ENCODE measurements around the gene NPIPA5.
"Not testable (repeated sequence)": the region's sequence is repeated elsewhere in the genome, so short reads cannot be mapped to it uniquely, and the experiment has no call there.

The NPIPA5 gene

DNA sequence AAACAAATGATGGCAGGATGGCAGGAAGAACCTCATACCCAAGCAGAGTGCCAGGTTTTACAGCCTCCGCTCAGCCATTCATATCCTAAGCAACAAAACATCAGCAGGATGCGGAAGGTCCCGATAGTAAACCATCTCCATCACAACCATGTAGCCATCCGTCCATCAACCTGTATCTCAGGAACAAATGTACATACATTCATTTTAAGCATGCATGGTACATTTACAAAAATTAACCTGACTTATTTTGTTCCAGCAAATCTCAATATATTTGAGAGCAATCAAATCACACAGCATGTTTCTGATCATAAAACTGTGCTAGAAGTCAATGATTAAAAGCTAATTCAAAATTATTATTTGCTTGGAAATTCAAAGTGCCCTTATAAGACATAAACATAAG, at the start of gene NPIPA5:
Gene NPIPA5 (minus strand): TSS at position 101 of the 400 bp plus-strand sequence. CDS start 0 bp downstream, at position 101.
- H3K27ac Mint-ChIP-seq, H3K4me1 Mint-ChIP-seq, DNase-seq, H3K27me3 Mint-ChIP-seq, ATAC-seq, H3K4me3 Mint-ChIP-seq, H3K9me3 Mint-ChIP-seq: not testable (repeated sequence)

DNA sequence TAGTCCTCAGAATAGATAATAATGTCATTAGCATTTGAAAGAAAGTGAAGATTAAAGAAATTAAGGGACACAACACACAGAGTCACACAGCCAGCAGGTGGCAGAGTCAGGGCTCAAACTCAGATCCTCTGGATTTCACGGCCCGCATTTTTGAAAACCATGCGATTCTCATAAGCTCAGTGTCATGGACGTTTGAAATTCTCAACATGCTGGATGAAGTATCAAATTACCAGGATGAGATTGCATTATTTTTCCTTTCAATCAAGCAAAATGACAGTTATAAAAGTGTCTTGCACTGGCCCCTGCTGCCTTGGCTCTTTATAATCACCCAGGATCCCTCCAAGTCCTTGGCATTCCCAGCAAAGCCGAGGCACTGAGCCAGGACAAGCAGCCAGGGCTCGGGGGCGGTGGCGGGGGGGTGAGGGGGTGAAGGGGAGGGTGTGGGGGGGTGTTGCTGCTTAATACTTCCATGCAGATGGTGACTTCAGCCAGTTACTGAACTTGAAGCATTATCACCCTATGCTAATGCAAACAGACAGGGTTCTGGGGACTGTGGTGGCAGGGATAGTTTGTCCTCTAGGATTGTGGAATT, 49.6 kb upstream of the NPIPA5 start:
- Mint-ChIP-seq H3K9me3 (no peaks in the 10 kb centered on the region), H3K4me1 (no peaks in the 10 kb centered on the region), H3K27ac (peak overlapping the region in 1 of 2 donors; percentile 62), H3K27me3 (peaks cover 7% of the 10 kb centered on the region), H3K4me3 (no peak overlapping the region)
- DNase-seq: peak; percentile 25 to 51
- peak; percentile 77 for ATAC-seq

DNA sequence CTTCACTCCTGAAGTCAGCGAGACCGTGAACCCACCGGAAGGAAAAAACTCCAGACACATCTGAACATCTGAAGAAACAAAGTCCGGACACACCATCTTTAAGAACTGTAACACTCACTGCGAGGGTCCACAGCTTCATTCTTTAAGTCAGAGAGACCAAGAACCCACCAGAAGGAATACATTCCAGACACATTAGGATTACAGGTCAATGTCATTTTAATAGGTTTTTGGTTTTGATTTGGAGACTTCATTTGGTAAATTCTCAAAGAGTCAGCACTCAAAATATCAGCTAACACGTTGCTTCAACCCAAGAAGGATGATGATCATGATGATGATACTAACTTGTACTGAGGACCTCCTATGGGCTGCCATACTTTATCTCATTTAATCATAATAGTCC, 48.7 kb upstream of the NPIPA5 start:
- no peaks in the 10 kb centered on the region for H3K9me3 Mint-ChIP-seq
- H3K27me3 Mint-ChIP-seq: peaks cover 7% of the 10 kb centered on the region
- H3K4me1 Mint-ChIP-seq: no peaks in the 10 kb centered on the region
- no peak overlapping the region for H3K4me3 Mint-ChIP-seq
- peak overlapping the region in 1 of 2 donors; percentile 54 for H3K27ac Mint-ChIP-seq
- ATAC-seq (no peak), DNase-seq (no peak)

DNA sequence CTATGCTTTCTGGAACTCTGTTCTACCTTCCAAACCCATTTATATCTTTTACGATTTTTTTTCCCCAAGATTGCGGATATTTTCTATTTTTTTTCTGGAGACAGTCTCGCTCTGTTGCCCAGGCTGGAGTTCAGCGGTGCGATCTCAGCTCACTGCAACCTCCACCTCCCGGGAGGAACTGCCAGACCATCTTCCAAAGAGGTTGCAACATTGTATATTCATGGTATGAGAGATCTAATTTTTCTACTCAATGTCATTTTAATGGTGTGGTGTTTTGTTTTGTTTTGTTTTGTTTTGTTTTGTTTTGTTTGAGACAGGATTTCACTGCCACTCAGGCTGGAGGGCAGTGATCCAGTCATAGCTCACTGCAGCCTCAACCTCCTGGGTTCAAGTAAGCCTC, 47.8 kb upstream of the NPIPA5 start:
- H3K27me3 Mint-ChIP-seq: peaks cover 7% of the 10 kb centered on the region
- DNase-seq: no peak
- H3K27ac Mint-ChIP-seq: no peak overlapping the region

DNA sequence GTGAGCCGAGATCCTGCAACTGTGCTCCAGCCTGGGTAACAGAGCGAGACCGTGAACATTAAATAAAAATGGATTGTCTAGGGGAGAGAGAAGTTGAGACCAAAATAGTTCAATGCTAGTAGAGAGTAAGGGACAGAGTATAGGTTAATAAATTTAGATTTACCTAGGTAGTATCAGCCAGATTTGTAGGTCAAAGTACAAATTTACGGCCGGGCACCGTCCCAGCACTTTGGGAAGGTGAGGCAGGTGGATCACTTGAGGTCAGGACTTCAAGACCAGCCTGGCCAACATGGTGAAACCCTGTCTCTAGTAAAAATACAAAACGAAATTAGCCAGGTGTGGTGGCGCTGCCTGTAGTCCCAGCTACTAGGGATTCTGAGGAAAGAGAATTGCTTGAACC, 44.1 kb upstream of the NPIPA5 start:
- Mint-ChIP-seq H3K27ac (peak overlapping the region in 1 of 2 donors; percentile 78), H3K27me3 (peaks cover 7% of the 10 kb centered on the region), H3K9me3 (no peaks in the 10 kb centered on the region), H3K4me3 (no peak overlapping the region), H3K4me1 (no peaks in the 10 kb centered on the region)
- ATAC-seq (no peak), DNase-seq (no peak)

More for the DNA sequence above, 47.8 kb upstream of the NPIPA5 start:
- ATAC-seq: no peak
- no peaks in the 10 kb centered on the region for H3K4me1 Mint-ChIP-seq
- H3K9me3 Mint-ChIP-seq: no peaks in the 10 kb centered on the region
- no peak overlapping the region for H3K4me3 Mint-ChIP-seq

DNA sequence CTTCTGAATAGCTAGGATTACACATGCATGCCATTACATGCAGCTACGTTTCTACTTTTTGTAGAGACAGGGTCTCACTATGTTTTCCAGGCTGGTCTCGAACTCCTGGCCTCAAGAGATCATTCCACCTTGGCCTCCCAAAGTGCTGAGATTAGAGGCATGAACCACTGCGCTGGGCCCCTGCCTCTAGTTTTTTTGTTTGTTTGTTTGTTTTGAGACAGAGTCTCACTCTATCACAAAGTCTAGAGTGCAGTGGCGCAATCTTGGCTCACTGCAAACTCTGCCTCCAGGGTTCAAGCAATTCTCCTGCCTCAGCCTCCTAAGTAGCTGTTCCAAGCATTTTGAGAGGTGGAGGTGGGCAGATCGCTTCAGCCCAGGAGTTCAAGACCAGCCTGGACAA, 43.6 kb upstream of the NPIPA5 start:
- H3K9me3 Mint-ChIP-seq, DNase-seq, H3K27me3 Mint-ChIP-seq, H3K4me3 Mint-ChIP-seq, H3K27ac Mint-ChIP-seq, ATAC-seq, H3K4me1 Mint-ChIP-seq: not testable (repeated sequence)

DNA sequence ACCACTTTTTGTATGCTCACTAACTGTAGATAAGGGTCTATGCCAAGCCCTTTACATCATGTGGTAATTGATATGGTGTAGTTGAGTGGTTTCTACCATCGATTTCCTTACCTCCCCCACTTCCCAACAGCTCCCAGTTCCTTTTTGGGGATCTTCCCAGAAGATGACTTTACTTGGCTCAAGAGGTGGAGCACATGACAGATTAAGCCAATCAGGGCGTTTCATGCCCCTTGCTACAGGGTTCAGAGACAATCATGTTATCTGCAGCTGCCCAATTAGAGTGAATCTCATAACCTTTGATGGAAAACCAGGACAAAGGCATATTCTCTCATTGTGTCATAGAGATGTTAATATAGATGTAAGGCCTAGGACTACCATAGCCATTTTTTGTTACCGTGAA, 40.1 kb upstream of the NPIPA5 start:
- ATAC-seq (no peak), DNase-seq (no peak)
- no peak overlapping the region for H3K4me3 Mint-ChIP-seq
- H3K27ac Mint-ChIP-seq: no peak overlapping the region
- no peaks in the 10 kb centered on the region for H3K4me1 Mint-ChIP-seq
- H3K9me3 Mint-ChIP-seq: no peaks in the 10 kb centered on the region
- H3K27me3 Mint-ChIP-seq: peaks cover 11% of the 10 kb centered on the region

DNA sequence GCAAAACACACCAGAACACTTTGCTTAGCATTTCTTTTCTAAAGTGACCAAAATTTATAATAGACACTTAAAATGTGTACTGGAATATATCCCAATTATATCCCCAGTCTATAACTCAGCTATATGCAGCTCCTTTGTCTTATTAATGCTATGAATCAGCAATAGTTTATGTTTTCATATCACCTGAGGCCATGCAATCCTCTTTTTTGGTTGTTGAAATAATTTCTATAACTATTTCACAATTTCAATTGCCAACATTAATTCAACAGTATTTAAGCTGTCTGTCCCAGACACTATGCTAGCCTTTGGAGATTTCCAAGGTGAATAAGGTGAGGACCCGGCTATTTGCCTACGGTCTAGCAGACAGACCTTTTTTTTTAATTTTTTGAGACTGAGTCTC, 39.1 kb upstream of the NPIPA5 start:
- Mint-ChIP-seq H3K9me3 (no peaks in the 10 kb centered on the region), H3K4me3 (no peak overlapping the region), H3K27ac (no peak overlapping the region), H3K4me1 (no peaks in the 10 kb centered on the region), H3K27me3 (peaks cover 11% of the 10 kb centered on the region)
- no peak for ATAC-seq
- DNase-seq: no peak

DNA sequence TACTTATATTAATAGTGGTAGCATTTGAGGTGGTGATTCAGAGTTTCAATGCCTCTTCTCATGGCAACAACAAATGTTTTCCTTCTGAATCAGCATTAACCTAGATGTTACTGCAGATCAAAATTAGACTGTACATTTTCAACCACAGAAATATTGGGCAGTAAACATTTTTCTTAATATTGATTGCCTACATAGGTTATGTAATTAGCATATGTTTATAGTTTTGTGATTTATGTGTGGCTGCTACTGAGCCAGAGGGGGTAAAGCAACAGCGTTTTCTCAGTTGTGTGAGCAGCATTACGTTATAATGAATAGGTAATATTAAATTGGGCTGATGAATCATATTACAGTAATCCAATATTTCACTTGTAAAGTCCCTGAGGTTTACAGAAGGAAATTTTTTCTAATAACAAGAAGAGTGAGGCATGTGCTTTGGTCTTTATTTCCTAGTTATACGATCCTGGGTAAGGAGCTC, 37.5 kb upstream of the NPIPA5 start:
- Mint-ChIP-seq H3K4me3 (no peak overlapping the region), H3K27ac (no peak overlapping the region), H3K27me3 (peaks cover 11% of the 10 kb centered on the region), H3K4me1 (no peaks in the 10 kb centered on the region), H3K9me3 (no peaks in the 10 kb centered on the region)
- DNase-seq (no peak), ATAC-seq (no peak)

DNA sequence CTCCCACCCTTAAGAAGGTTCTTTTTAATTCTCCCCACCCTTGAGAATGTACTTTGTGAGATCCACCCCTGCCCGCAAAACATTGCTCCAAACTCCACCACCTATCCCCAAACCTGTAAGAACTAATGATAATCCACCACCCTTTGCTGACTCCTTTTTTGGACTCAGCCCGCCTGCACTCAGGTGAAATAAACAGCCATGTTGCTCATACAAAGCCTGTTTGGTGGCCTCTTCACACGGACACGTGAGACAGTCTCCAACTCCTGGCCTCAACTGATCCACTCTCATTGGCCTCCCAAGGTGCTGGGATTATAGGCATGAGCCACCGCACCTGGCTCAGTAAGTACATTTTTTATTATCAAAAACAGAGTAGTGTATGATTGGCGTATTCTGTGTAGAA, 31.4 kb upstream of the NPIPA5 start:
- not testable (repeated sequence) for H3K4me1 Mint-ChIP-seq, DNase-seq, H3K27ac Mint-ChIP-seq, H3K27me3 Mint-ChIP-seq, H3K4me3 Mint-ChIP-seq, ATAC-seq, H3K9me3 Mint-ChIP-seq

DNA sequence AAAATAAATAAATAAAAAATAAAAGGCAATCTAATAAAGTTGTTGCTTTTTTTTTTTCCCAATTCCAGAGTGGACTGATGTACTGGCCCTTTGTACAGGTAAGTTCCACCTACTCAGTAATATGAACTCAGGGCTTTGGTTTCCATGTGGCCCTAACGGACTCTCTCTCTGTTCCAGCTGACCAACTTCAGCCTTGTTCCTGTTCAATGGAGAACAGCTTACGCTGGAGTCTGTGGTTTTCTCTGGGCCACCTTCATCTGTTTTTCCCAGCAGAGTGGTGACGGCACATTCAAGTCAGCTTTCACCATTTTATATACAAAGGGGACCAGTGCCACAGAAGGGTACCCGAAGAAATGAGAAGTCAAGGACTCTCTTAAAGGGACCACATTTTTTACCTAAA, 29.7 kb upstream of the NPIPA5 start:
- H3K27me3 Mint-ChIP-seq, H3K9me3 Mint-ChIP-seq, H3K4me3 Mint-ChIP-seq, ATAC-seq, DNase-seq, H3K27ac Mint-ChIP-seq, H3K4me1 Mint-ChIP-seq: not testable (repeated sequence)

DNA sequence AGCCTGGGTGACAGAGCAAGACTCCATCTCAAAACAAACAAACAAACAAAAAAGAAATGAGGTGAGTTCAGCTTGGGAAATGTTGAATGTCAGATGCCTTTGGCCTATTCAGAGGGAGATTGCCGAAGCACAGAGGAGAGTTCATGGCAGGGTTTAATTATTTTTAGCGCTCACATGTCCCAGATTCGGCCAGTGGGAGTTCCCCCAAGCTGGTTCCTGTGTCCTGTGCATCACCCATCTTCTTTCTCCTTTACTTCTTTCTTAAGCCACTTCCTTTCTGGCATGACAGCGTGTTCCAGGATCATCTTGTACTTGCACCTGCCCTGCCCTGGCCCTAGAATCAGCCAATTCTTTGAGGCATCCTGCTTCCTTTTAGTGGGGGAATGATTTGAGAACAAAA, 26.7 kb upstream of the NPIPA5 start:
- Mint-ChIP-seq H3K4me1 (no peaks in the 10 kb centered on the region), H3K4me3 (no peak overlapping the region), H3K27me3 (no peaks in the 10 kb centered on the region), H3K9me3 (no peaks in the 10 kb centered on the region), H3K27ac (no peak overlapping the region)
- DNase-seq (no peak), ATAC-seq (no peak)

DNA sequence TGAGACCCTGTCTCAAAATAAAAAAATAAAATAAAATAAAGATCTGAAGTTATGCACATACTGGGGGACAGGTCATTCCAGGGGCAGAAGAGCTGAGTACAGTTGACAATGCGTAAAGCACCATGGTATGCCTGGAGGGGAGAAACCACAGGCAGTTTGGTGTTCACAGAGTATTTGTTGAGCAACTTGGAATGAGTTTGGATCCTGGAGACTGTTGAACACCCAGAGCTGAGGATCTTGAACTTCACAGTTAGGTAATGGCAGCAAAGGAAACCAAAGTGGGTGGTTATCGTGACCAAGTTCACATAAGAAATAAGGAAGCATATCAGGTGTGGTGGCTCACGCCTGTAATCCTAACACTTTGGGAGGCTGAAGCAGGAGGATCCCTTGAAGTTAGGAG, 26.0 kb upstream of the NPIPA5 start:
- H3K9me3 Mint-ChIP-seq, H3K4me1 Mint-ChIP-seq, H3K4me3 Mint-ChIP-seq, ATAC-seq, H3K27me3 Mint-ChIP-seq, DNase-seq, H3K27ac Mint-ChIP-seq: not testable (repeated sequence)

DNA sequence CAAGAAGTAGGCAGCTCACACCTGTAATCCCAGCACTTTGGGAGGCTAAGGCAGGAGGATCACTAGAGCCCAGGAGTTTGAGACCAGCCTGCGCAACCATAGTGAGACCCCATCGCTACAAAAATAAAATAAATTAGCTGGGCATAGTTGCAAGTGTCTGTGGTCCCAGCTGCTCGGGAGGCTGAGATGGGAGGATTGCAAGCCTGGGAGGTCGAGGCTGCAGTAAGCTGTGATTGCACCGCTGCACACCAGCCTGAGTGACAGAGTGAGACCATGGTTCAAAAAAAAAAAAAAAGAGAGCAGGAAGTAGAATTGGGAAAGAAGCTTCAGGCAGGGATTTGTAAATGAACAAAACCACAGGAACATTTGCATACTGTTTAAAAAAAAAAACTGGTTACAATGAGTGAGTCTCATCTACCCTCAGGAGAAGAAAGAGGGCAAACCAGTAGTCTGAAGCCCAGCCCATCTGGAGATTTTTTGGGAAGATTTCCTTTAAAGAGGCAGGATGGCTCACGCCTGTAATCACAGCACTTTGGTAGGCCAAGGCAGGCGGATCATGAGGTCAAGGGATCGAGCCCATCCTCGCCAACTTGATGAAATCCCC, 25.4 kb upstream of the NPIPA5 start:
- no peaks in the 10 kb centered on the region for H3K4me1 Mint-ChIP-seq
- DNase-seq (no peak), ATAC-seq (no peak)
- no peaks in the 10 kb centered on the region for H3K9me3 Mint-ChIP-seq
- no peak overlapping the region for H3K27ac Mint-ChIP-seq
- H3K4me3 Mint-ChIP-seq: no peak overlapping the region
- peaks cover 7% of the 10 kb centered on the region for H3K27me3 Mint-ChIP-seq

DNA sequence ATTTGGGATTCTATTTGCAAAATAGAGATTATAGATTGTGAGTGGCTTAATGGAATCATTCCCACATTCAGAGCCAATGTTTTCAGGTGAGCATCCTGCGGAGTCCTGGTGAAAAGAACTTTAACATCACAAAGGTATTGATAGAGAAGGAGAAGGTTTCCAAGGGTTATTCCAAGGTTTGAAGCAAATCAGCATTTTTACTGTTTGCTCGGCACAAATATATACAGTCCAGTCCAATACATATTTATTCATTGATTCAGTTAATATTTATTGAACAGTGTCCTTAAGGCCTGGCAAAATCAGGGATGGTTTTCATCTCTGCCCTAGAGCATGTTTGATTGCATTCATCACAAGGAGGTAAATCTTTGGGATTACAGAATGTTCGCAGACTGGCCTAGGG, 23.9 kb upstream of the NPIPA5 start:
- Mint-ChIP-seq H3K27ac (no peak overlapping the region), H3K4me1 (no peaks in the 10 kb centered on the region), H3K27me3 (peaks cover 17% of the 10 kb centered on the region), H3K9me3 (no peaks in the 10 kb centered on the region), H3K4me3 (no peak overlapping the region)
- no peak for DNase-seq
- ATAC-seq: no peak

DNA sequence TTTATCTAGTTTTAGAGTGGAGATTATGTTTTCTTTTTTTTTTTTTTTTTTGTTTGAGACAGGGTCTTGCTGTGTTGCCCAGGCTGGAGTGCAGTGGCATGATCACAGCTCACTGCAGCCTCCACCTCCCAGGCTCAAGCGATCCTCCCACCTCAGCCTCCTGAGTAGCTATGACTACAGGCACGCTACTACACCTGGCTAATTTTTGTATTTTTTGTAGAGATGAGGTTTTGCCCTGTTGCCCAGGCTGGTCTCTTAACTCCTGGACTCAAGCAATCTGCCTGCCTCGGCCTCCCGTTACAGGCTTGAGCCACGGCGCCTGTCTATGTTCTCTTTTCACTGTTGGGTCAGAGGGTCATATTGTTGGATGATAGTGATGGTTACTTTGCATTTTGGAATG, 22.2 kb upstream of the NPIPA5 start:
- H3K4me1 Mint-ChIP-seq, H3K27ac Mint-ChIP-seq, DNase-seq, H3K9me3 Mint-ChIP-seq, H3K4me3 Mint-ChIP-seq, ATAC-seq: not testable (repeated sequence)
- peaks cover 32% of the 10 kb centered on the region for H3K27me3 Mint-ChIP-seq

DNA sequence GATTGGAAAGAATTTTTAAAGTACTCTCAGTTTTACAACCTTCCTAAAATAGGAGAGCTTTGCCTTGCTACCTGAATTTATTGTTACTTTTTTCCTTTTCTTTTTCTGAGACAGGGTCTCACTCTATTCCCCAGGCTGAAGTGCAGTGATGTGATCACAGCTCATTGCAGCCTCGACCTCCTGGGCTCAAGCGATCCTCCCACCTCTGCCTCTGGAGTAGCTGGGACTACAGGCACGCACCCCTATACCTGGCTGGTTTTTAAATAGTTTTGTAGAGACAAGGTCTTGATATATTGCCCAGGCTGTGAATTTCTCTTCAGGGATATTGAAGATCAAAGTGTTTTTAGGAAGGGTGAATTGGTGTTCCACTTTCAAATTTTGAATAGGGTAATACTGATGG, 21.2 kb upstream of the NPIPA5 start:
- Mint-ChIP-seq H3K27ac (no peak overlapping the region), H3K4me1 (no peaks in the 10 kb centered on the region), H3K27me3 (peaks cover 42% of the 10 kb centered on the region), H3K9me3 (no peaks in the 10 kb centered on the region), H3K4me3 (no peak overlapping the region)
- DNase-seq (no peak), ATAC-seq (no peak)
